GM18499 (cell line): ENCODE measurements around the gene RPTOR.

Experiments
- ATAC-seq: cut with Tn5 transposase; IDR thresholded peaks from one replicate; pipeline ENCODE4 v1.9.1; 2021; ENCODE audit warnings: moderate number of reproducible peaks; ENCODE audit not compliant: insufficient read depth, unreplicated experiment

The RPTOR gene

DNA sequence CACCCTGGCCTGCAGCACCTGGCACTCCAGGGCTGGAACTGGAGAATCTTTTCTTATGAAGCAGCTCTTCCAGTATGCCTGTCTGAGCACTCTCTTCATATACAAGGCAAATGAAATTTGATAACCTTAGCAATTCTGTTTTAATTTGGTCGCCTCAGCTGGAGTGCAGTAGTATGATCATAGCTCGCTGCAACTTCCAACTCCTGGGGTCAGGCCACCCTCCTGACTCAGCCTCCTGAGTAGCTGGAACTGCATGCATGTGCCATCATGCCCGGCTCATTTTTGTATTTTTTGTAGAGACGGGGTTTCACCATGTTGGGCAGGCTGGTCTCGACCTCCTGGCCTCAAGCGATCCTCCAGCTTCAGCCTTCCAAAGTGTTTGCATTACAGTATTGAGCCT, 306.2 kb downstream of the RPTOR start:
- ATAC-seq: no peak

DNA sequence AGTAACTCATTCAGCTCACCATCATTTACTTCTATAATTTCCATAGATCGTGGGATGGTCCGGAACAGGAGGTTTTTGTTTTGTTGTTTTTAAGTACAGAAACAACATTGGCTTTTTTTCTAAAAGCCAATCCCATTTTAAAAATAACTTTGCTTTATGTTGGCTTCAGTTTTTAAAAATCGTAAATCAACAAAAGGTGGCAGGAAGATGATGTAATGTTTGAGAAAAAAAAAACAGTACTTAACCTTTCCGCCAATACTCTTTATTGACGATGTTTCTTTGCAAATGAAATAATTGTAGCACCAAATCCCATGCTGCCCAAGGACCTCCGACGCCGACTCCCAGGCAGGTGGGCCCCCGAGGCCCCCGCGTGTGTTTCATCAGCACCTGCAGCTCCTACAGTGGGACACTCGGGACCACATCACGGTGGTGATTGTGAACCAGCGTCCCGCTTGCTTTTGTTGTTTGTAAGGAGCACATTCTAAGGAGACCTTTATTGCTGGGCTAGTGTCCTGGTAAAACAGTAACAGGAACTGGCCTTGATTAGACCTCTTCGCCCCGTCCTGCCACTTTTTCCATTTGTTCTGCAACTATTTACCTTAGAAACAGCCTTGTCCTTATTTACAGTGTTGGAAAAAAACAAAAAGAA, 306.8 kb downstream of the RPTOR start:
- no peak for ATAC-seq

DNA sequence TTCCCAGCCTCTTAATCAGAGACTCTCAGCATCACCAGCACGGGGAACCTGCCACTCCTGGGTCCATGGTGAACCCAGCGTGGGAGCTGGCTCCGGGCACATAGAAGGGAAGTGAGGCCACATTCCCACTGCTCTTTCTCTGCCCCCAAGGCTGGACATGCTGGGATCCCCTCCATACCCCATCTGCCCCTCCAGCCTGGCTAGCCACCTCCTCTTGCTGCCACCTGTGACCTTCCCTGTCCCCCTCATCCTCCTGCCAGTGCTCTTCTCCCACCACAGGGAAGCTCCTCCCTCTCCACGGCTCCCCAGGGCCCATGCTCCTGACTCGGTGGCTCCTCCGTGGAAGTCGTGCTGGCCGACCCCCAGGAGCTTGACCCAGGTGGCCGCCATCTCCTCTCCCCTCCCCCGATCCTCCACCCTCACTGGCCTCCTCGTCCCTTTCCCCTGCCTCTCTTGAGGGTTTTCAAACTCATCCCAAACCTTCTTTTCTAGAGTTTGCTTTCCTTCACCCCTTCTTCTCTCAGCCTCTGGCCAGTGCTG, 307.9 kb downstream of the RPTOR start:
- ATAC-seq: no peak

DNA sequence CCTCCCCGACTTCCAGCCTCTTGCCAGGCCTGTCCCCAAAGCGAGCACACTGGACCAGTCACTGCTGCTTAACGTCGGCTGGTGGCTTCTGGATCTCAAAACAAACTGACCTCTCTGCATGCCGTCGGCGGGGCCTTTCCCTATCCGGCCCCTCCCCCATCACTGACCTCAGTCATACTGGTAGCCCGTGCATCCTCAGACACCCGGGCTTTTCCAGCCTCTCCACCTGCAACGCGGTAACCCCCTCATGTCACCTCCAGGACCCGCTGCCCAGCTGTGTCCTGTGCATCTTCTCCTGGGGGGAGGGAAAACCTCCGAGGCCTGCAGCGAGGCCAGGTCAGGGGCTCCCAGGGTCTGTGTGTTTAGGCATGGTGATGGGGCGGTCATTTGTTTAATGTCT, 308.4 kb downstream of the RPTOR start:
- ATAC-seq: no peak

DNA sequence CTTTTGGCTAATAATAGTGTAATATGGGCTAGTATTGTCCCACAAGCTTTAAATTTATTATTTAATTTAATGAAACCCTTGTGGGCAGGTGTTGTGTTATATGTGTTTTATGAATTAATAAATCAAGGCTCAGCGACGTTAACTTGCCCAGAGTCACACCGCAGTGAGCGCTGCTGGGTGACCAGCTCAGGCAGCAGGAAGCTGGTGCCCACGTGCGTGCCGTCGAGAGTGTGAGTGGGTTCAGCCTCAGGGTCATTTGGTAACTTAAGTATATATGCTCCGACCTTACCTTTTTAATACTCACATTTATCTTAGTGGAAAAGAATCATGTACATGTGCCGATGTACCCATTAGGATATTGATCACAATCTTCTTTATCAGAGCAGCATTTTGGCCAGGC, 309.6 kb downstream of the RPTOR start:
- ATAC-seq: no peak

DNA sequence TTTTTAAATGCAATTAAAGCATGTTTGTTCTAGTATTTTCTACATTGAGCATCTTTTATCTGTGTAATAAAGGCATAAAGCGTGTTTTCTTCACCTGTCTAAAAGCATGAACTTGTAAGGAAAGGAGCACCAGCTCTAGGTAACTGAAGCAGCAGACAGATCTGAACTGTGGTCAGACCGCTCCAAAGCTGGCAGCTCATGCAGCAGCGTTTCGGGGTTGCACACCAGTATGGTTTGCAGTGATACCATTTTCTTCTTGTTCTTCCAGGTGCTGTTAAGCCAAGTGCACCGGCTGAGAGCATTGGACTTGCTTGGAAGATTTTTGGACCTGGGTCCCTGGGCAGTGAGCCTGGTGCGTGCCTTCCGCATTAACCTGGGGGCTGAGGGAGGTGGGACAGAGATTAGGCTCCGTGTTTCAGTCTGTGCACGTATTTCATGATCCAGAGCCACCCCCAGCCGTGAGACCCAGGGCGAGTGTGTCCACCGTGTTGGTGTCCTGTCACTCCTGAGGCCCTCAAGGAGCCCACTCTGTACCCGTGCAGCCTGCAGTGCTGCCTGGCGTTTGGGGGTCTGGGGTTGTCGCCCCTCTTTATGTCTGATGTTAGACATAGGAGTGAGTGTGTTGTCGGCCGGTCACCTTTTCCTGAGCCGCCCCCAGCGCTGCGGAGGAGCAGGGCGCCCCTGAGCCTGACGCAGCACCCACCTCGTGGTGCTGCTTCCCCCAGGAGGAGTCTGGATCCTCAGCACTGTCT, 310.7 kb downstream of the RPTOR start:
- no peak for ATAC-seq

DNA sequence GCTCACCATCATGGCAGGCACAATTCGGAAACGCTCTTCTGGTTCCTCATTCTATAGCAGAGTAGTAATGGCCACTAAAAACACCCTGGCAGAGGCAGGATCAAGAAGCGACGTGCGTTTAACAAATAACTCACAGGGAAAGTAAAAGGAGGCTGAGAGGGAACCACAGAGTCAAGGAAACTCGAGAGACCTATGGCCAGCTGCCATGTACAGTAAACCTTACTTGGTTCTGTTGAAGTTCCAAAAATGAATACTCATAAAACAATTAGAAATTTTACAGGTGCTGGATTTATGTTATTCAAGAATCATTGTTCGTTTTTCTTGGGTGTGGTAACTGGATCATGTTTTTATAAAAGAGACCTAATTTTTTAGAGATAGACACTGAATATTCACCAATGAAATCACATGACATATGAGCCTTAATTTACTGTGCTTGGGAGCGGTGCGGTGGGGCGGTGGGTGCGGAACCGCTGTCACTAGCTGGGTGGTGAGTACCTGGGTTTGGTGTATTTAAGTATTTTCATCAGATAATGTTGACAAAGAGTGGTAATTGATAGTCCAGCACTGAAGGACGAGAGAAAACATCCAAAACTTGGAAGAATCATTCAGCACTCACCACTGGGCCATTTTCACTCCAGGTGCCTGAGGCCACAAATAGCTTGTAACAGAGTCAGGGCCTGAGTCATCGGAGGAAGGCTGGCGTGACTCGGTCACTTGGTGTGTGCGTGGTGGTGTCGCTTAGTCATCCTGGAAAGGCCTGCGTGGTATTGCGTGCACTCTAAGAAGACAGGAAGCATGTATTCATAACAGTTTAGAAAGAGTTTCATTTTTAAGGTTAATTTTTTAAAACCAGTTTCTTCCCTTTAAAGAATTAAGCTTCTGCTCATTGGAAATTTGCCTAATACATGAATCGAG, 311.6 kb downstream of the RPTOR start:
- peak; percentile 63 for ATAC-seq

DNA sequence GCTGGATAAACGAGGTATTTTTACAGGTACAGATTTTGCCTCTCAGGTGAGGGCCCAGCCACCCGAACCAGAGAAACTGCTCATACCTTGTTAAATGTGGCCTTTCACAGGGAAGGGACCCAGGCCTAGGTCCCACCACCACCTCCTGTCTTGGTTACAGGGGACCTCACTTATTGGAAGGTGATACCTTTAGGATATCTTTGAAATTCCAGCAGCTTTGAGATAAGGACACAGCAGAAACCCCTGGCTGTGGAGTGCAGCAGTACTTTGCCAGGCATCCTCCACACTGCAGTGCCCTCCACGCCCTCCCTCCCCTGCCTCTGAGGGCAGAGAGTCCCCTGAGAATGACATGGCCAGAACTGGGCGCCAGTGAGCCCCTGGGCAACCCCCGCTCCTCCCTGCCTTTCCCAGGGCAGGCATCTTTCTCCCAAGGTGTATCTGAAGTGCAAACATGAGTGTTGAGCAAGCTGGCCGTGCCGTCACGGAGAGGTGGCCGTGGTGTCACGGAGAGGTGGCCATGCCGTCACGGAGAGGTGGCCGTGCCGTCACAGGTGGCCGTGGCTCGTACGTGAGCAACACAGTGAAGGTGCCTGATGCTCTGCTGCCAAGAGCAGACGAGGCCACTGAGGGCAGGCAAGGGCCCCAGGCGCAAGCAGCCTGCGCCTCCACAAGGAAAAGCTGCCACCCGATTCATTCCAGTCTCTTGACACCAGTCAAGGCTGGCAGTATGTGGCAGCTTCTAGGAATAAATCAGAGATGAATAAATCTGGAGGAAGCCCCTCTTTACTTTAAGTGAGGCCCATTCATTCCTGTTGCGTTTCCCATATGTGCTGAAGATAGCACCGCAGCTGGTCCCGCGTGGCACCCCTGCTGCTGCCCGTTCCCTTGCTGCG, 312.5 kb downstream of the RPTOR start:
- ATAC-seq: no peak

DNA sequence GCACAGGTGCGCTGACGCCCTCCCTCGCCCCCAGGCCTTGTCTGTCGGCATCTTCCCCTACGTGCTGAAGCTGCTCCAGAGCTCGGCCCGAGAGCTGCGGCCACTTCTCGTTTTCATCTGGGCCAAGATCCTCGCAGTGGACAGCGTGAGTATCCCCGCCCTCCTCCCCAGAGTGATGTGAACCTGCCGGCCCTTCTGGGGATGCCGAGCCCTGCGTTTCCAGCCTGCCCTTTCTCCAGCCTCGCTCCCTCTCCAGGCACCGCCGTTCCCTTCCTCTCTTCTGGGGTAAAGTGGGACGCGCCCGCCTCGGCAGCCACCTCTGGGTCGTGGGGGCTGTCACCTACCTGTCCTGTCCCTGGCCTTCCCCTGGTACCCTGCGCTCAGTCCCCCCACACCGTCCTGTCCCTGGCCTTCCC, 313.1 kb downstream of the RPTOR start:
- no peak for ATAC-seq

DNA sequence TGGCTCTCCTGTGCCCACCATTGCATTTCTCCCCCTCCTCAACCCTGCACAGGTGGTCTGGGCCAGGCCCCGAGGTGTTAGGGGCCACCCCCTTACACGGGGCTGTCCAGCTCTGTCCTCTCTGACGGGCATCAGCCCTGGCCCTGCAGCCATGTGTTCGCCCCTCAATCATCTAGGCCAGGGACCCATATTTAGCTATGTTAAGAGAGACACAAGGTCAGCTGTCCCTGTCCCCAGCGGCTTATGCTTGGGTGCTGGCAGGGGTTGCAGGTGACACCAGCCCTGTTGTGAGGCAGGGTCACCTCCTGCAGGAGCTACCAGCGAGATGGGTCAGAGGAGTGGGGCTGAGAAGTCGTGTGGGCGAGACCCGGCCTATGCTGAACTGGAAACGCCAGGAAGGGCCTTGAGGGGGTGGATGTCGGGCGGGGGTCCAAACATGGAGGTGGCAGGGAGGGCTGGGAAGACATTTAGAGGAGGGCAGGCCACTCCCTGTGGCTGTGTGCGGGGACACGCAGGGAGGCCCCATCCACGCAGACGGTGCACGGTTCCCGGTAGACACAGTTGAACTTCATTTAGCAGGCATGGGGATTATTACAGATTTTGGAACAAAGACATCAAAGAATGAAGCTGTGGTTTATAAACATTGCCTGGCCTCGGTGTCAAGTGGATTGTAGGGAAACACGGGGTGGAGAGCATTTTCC, 313.8 kb downstream of the RPTOR start:
- ATAC-seq: no peak

DNA sequence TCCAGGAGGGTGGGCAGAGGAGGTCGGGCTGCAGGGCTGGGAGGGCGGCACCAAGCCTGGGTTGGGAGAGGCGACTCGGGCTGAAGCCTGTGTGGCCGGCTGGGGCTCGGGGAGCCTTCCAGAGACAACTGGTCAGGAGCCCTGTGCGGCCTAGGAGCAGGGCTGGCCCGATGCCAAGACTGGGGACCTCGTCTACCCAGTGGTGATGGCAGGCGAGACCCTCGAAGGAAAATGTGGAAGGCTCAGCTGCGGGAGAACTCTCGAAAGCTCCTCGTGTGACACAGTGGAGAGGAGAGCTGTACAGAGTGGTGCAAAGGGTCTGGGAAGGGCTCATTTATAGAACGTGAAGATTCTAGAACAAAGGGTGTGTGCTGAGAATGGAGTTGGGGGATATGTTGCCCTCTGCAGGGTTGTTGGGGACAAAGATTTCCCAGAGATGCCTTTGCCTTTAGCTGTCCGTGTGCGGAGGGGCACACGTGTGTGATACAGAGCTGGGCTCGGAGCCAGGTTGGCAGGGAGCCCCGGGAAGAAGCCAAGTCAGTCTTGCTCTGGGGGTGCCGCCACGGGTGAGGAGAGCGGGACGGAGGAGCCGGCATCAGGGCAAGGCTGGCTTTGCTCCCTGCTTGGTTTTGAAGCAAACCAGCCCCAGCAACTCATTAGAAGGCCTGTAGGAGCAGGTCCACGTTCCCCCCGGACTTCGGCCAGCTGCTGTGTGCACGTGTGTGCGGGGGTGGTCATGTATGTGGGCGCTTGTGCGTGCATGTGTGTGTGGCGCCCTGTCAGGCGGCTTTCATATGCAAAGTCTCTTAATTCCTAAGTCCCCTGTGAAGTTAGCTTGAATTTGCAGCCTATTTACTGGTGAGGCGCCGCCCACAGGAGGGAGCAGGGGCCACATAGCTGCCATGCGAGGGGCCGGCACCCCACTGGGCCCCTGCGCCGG, 314.6 kb downstream of the RPTOR start:
- ATAC-seq: no peak

DNA sequence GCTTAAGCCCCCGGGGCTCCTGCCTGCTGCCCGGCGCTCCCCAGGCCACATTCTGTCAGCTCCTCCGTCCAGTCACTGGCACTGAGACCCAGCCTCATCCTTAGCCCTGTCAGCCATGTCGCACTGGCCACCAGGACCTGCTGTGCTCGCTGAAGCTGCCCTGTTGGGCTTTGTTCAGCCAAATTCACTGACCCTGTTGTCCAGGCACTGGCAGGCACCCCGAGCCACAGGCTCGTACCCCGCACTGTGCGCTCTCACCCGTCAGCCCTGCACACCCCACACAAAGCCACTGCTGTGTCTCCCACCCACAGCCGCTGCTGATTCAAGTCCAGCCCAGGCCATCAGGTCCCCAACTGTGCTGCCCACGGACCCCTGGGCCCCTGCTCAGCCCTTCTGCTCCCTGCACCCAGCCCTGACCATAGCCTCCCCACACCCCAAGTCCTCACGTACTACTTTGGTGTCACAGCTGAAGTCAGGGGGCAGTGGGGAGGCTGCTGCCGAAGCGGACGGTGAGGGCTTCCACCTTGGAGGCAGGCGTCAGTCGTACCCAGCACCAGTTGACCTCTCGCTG, 315.5 kb downstream of the RPTOR start:
- ATAC-seq: no peak

DNA sequence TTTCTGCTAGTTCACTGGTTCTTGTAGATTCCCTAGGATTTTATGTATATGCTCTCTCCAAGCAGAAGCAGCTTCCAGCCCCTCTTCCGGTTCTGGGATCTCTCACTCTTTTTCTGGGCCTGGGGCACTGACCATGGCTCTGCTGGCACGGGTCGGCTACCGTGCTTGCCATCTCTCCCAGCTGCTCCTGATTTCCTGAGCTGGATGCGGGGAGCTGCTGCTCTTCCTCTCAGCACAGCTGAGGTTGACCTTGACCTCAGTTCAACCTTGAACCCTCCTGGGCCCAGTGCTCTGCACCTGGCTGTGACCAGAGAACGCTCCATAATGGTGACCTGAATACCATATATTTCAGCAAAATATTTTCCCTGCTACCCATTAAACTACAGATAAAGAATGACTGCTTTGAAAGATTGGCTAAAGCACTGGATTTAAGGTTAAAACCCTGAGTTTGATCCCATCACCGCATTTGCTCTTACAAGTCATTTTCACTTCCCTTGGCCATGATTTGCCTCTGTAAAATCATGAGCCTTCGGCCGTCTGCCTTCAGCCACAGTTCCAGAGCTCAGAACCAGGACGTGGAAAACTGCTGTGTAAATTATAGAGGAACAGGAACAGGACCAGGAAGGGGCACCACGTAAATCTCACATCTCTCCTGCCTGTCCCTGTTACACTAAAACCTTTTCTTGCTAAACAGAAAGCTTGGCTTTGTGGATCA, 316.2 kb downstream of the RPTOR start:
- no peak for ATAC-seq

DNA sequence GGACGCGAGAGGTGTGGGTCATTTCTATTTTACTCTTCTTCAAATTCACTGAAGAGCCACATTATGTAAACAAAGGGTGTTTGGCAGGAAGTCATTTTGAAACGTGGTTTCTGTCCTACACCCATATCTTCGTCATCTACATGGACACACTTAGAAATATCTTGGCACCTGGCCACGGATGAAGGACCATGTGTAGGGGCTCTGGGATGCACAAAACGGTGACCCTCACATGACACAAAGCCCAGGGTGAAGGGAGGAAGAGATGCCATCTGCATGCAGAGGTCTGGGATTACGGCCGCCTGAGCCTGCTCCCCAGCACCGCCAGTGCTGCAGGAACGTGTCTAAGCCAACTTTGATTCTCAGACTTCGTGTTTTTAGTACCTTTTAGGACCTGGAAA, 316.8 kb downstream of the RPTOR start:
- ATAC-seq: no peak

DNA sequence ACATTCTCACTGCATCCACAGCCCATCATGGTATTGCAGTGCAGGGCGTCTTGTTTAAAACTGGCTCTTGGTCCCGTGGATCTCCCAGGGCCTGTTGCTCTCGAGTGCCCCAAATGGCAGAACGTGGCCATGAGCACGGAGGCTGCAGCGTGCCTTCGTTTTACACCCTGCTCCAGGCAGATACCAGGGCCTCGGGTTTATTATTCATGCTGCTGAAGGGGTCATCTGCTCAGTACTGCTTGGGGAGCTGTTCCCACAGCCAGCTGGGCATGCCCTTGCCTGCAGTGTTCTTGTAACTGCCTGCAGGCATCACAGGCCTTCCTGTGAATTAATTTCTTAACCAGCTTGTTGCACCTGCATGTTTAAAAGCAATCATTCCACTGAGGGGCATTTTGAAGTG, 317.3 kb downstream of the RPTOR start:
- no peak for ATAC-seq

DNA sequence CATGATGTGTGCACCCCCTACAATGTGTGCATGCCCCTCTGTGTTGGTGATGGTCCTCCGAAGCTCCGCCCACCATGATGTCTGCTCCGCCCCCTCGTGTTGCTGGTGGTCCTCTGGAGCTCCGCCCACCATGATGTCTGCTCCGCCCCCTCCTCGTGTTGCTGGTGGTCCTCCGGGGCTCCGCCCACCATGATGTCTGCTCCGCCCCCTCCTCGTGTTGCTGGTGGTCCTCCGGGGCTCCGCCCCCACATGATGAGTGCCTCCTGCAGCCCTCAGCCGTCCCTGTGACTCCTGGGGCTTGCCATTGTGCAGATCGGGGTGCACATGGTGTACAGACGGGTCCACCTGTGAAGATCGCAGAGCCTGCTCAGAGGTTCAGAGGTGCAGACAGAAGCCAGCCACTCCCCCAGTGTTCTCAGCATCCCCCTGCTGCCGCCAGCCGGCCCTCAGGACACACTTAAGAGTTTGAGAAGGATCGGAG, 317.9 kb downstream of the RPTOR start:
- ATAC-seq: no peak

DNA sequence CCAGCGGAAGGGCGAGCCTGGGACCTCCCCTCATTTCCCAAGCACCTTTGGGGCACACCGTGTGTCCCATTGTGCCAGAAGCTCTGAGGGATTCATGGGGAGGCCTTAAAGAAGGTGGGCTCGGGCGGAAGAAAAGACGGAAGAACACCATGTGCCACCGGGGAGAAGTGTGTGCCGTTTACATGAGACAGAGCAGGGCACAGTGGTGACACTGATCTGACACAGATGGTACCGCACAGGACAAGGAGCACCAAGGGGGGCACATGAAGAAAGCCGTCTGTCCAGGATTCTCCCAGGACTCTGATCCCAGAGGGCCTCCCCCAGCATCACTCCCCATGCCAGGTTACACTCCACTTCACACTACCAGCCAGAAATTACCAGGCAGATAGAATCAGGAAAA, 318.3 kb downstream of the RPTOR start:
- ATAC-seq: no peak
